ENCODE measurements around the gene NAV2.

DNA sequence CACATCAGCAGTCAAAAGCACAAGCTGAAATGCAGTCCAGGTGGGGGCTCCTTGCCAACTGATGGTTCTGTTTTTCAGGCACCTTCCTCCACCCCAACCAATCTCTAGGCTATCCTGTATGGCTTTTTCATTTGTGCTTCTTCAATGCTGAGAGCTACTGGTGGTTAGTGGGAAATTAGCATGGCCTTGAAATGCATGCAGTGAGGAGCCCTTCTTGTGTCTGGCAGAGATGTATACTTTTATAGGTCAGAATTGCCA is 167.4 kb downstream of the NAV2 start:
- TF ChIP-seq, protein P1, sequence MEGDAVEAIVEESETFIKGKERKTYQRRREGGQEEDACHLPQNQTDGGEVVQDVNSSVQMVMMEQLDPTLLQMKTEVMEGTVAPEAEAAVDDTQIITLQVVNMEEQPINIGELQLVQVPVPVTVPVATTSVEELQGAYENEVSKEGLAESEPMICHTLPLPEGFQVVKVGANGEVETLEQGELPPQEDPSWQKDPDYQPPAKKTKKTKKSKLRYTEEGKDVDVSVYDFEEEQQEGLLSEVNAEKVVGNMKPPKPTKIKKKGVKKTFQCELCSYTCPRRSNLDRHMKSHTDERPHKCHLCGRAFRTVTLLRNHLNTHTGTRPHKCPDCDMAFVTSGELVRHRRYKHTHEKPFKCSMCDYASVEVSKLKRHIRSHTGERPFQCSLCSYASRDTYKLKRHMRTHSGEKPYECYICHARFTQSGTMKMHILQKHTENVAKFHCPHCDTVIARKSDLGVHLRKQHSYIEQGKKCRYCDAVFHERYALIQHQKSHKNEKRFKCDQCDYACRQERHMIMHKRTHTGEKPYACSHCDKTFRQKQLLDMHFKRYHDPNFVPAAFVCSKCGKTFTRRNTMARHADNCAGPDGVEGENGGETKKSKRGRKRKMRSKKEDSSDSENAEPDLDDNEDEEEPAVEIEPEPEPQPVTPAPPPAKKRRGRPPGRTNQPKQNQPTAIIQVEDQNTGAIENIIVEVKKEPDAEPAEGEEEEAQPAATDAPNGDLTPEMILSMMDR (IDR thresholded peaks at IDR 0.05), result no peak
- no peak for TF ChIP-seq POLR2A (IDR thresholded peaks at IDR 0.05)

Data from body of pancreas (tissue), 4 donors.